Right lobe of liver (tissue), 4 donors: ENCODE measurements around the gene COTL1.

Experiments used
- POLR2A ChIP-seq: fragments of 450-650 bp; IDR thresholded peaks from one replicate; pipeline ENCODE4 v1.6.1; 2017; ENCODE audit warnings: antibody characterized with exemption, mild to moderate bottlenecking
- TF ChIP-seq, protein P1 (sequence below), 4 donors: fragments of 200-600 bp in 3 of 4; fragments of 450-650 bp in 1 of 4; IDR thresholded peaks; one replicate each; pipeline versions ENCODE4 v1.5.1 to v1.8.0; 2016 to 2022; ENCODE audit warnings: antibody characterized with exemption in 4 of 4, mild to moderate bottlenecking in 2 of 4
- donor health status: DM: no; HTN: no; CAD: no.
- donor health status: DM: no; HTN: no; CAD: no.
- donor health status: DM: no; HTN: yes; CAD: no.

DNA sequence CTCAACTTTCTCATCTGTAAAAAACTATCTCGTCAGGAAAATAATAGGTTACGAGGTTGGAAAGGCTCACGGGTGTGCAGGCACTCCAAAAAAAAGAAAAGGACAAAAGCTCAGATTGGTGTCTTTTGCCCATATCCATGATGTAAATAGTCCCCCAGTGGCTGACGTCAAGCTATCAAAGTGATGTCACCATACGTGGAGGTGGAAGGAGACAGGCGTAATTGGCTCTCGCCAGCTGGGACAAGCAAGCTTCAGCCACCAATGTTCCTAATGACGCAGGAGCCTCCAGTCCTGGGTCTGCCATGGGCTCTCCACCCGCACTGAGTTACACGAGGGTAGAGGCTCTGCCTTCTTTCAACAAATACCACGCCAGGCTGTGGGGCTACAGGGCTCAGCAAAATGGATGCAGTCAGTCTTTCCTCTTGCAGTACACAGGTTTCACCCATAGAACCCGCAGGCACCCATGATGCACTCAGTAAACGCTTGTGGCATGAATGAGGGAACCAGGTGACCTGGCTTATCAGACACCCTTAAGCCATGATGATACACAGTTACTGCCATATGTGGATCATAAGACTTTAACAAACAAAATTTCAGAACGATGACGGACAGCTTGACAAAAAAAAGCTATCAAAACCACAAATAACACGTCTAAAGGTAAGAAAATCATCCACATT, 50.5 kb downstream of the COTL1 start:
- TF ChIP-seq, protein P1, sequence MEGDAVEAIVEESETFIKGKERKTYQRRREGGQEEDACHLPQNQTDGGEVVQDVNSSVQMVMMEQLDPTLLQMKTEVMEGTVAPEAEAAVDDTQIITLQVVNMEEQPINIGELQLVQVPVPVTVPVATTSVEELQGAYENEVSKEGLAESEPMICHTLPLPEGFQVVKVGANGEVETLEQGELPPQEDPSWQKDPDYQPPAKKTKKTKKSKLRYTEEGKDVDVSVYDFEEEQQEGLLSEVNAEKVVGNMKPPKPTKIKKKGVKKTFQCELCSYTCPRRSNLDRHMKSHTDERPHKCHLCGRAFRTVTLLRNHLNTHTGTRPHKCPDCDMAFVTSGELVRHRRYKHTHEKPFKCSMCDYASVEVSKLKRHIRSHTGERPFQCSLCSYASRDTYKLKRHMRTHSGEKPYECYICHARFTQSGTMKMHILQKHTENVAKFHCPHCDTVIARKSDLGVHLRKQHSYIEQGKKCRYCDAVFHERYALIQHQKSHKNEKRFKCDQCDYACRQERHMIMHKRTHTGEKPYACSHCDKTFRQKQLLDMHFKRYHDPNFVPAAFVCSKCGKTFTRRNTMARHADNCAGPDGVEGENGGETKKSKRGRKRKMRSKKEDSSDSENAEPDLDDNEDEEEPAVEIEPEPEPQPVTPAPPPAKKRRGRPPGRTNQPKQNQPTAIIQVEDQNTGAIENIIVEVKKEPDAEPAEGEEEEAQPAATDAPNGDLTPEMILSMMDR (IDR thresholded peaks at IDR 0.05): no peak
- TF ChIP-seq POLR2A: no peak
